Measurements from ENCODE around the gene RAD23B.

The RAD23B gene

DNA sequence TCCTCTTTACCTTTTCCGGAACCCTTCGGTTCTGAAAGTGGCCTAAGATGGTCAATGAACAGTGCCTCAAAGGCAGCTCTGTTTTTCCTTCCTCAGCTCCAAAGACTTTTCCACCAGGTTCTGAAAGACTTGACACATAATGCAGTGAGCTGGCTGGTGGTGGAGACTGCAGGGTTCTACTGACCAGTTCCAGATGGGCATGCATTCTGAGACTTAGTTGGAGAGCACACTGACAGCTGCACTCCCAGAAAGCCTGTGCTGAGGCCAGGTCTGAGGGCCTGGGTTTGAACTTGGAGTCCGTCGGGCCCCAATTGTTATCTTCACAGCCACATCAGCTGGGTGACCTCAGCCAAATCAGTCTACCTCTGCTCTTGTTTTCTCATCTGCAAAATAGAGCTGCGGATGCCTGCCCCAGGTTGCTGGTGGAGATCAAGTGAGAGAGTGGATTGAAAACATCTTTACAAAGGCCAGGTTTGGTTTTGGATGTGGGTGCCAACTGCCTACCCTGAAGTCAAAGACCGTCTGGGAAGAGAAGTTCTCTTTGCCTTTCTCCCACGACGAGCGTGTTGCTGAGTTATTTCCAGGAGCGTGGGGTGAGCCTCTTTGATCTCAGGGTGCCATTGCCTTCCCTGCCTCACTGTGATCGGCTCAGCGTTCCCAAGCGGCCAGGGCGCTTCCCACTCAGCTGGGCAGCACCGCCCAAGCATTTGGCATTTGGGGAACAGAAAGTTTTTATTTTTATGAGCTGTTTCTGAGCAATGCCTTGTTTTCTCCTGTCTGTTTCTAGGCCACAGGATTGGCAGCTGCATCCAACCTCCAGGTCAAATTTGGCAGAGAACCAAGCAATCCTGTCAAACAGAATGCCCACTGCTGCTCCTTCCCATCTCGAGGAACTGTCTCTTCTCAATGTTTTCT, 54.9 kb downstream of the RAD23B start:
- no peak for FAIRE-seq

- FAIRE-seq = no peak
Measured at GRCh38 chr9:107338911-107339659, 56.0 kb downstream of the RAD23B start.

DNA sequence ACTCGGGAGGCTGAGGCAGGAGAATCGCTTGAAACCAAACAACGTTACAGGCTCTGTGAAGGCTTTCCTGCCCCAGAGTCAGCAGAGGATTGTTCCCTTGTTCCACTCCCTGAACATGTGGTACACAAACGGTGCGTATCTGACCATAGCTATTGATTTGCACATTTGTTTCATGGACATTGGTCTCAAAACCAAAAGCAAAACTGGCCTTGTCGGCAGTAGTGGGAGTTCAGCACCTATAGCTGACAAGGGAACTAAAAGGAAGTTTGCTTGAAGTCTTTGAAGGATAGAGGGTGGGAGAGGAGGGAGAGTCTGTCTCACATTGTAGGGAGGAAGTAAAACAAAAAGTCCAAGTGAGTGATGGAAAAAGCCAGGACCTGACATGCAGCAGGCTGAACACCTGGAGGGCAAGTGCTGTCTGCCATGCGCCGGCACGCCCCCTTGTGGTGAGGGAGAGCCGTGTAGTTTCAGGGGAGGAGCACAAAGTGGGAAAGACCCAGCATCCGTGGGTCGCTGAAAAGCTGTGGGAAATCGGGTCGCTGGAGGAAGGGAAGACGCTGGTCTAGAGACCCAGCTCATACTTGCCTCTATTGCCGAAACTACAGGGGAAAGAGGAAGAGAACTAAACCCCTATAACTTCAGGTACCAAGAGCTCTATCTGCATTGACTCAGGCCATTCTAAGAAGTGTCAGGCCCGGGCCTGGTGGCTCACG, 58.0 kb downstream of the RAD23B start:
- FAIRE-seq = no peak

DNA sequence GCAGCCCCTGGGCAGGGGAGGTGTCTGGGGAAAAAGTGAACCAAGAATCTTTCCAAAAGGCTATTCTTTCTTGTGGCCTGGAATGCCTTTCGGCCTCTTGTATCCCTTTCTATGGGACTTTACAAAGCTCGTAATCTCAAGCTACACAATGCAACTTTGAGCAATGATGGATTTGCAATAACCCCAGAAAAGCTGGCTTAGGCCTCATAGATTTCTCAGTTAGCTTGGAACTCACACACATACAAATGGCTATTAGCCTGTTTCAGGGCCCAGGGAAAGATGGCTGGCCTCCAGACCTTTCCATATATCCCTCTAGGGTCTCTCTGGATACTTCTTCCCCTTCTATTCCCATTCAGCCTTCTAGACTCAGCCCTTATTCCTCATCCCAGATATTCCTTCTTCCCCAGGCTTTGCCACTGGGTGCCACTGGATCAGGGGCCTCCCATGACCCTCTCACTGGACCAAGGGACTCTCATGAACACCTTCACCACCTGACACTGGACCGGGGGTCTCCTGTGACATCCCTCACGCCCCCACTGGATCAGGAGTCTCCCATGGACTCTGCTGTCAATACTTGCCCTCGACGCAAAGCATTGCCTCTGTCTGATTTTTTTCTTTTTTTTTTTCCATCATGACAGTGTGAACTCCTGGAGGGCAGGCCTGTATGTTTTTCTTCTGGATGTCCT, 59.5 kb downstream of the RAD23B start:
- no peak for FAIRE-seq

DNA sequence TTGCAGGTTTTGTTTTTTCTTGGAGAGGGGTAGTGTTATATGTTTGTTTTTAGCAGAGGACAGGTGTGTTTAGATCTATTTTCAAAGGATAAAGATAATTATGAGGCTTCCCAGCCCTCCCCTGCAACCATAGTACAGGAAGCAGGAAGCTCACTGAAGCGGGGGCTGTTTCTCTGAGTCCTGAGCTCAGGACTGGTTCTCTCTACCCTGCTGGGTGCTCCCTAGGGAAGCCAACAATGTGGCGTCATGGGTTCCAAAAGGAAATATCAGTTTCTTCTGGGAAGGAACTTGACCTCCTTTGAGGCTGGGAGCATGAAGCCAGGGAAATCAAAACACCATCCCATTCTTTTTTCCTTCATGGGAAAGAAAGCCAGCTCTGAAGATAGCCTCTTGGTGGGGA, 62.2 kb downstream of the RAD23B start:
- no peak for FAIRE-seq

DNA sequence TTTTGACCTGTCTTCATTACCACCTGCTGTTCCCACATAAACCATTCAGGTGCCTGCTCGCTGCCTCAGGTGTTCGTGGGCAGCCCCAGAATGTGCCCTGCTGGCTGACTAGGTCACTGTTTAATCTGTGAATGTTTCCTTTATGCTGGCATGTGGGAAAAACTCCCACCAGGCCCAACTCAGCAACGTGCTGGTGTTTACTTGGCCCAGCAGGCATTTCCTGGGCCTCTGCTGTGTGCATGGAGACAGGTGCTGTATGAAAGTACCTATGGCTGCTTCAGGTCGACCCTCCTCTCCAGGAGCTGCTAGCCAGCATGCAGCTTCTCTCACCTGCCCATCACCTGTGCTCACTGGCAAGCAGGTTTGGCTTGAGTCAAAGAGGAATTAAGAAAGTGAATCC, 65.8 kb downstream of the RAD23B start:
- FAIRE-seq = no peak

- no peak for FAIRE-seq
Measured at GRCh38 chr9:107350443-107350842, 67.4 kb downstream of the RAD23B start.

DNA sequence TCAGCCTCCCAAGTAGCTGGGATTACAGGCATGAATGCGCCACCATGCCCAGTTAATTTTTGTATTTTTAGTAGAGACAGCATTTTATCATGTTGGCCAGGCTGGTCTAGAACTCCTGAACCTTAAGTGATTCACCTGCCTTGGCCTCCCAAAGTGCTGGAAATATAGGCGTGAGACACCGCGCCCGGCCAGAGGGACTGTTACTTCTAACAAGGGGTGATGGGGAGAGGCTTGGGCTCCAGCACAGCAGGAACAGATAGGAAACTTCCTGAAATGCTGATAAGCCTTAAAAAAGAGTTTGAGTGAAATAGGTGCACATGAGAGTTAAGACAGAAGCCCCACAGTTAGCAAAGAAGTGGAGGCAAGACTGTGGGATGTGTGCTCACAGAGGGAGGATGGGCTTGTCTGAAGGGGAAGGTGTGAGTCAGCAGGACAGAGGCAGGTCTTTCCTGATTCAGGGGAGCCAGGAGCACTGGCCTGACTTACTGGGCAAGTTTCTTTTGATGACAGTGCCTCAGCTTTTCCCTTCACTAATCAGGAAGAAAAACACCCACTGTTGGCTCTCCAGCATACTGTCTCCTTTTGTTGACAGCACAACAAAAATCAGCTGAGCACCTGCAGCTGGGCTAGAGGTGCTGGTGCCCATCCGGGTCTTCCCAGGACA, 68.4 kb downstream of the RAD23B start:
- no peak for FAIRE-seq

DNA sequence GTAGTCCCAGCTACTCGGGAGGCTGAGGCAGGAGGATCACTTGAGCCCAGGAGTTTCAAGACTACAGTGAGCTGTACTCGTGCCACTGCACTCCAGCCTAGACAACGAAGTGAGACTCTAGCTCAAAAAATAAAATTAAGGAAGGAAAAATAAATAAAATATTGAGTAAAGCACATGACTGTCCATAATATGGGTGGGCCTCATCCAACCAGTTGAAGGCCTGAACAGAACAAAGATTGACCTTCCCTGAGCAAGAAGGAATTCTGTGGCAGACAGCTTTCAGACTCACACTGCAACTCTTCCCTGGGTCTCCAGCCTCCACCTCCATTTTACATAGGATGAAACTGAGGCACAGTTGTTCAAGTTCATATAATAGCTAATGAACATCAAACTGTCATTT, 72.3 kb downstream of the RAD23B start:
- no peak for FAIRE-seq

GRCh38 chr9:107358986-107359385, 75.9 kb downstream of the RAD23B start:
- FAIRE-seq = no peak

- FAIRE-seq = no peak
Measured at GRCh38 chr9:107360098-107360497, 77.0 kb downstream of the RAD23B start.

- FAIRE-seq = no peak
Measured at GRCh38 chr9:107361816-107362215, 78.7 kb downstream of the RAD23B start.

- FAIRE-seq = no peak
Measured at GRCh38 chr9:107363516-107364152, 80.6 kb downstream of the RAD23B start.

GRCh38 chr9:107367727-107368502, 84.8 kb downstream of the RAD23B start:
- FAIRE-seq = no peak

GRCh38 chr9:107368696-107369095, 85.6 kb downstream of the RAD23B start:
- no peak for FAIRE-seq

DNA sequence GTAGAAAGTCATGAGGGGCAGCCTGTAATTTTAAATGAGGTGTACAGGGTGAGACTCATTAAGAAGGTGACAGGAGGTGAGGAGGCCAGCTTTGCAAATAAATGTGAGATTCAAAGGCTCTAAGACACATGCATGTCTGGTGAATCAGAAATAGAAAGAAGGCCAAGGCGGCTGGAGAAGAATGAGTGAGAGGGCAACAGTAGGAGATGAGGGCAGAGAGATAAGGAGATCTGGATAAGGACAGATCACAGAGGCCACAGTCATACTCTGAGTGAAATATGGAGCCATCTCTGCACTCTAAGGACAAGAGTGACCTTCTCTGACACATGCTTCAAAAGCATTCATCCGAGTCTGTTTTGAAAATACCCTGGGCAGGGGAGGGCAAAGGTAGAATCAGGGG, 90.7 kb downstream of the RAD23B start:
- FAIRE-seq = no peak

- FAIRE-seq = no peak
Measured at GRCh38 chr9:107375001-107375400, 91.9 kb downstream of the RAD23B start.

- no peak for FAIRE-seq
Measured at GRCh38 chr9:107375651-107376369, 92.7 kb downstream of the RAD23B start.

DNA sequence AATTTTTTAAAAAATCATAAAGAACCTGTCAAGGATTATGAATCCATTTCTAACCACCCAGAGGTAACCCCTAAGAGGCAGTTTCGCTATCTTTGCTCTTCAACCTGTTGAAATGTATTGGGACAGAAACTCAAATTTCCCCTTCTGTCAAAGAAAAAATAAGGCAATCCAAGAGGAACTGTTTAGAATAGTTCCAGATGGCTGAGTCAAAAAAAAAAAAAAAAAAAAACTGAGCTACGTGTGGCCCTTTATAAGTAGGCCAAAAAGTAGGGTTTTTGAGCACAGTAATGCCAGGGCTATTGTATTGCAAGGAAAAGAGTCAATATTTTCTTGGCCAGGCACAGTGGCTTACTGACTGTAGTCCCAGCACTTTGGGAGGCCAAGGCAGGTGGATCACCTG, 94.9 kb downstream of the RAD23B start:
- no peak for FAIRE-seq
